SK-N-SH treated with all-trans-retinoic acid at 6 μM for 48 hours (cell line): ENCODE measurements around the gene MTCL1.

Source experiments
- ATAC-seq: fragments of 200-7000 bp; cut with Tn5 transposase; 3 replicates; pipeline ENCODE4 v1.9.1; 2020; ENCODE audit warnings: mild to moderate bottlenecking, moderate library complexity
- ARNTL ChIP-seq: fragments of 450-650 bp; formaldehyde crosslinking; IDR thresholded peaks from 2 replicates; pipeline ENCODE4 v1.5.0; 2020; ENCODE audit warnings: low read depth, mild to moderate bottlenecking, moderate library complexity, borderline replicate concordance
- BACH2 ChIP-seq: fragments of 250-450 bp; sonication (Bioruptor Pico); IDR thresholded peaks from 2 replicates; pipeline ENCODE4 v1.9.0; 2021; ENCODE audit warnings: mild to moderate bottlenecking, borderline replicate concordance
- CSRNP3 ChIP-seq: fragments of 250-450 bp; sonication (Bioruptor Pico); IDR thresholded peaks from 2 replicates; pipeline ENCODE4 v1.5.1; 2021; ENCODE audit warnings: mild to moderate bottlenecking, moderate library complexity
- ESRRG ChIP-seq: fragments of 250-450 bp; sonication (Bioruptor Pico); IDR thresholded peaks from 2 replicates; pipeline ENCODE4 v1.6.1; 2021; ENCODE audit warnings: mild to moderate bottlenecking
- GLIS3 ChIP-seq: fragments of 250-450 bp; sonication (Bioruptor Pico); IDR thresholded peaks from 2 replicates; pipeline ENCODE4 v1.5.0; 2020; ENCODE audit warnings: mild to moderate bottlenecking, moderate library complexity
- ISL1 ChIP-seq: fragments of 250-450 bp; sonication (Bioruptor Pico); IDR thresholded peaks from 2 replicates; pipeline ENCODE4 v2.1.2; 2022; ENCODE audit warnings: mild to moderate bottlenecking, moderate library complexity
- OSR1 ChIP-seq: fragments of 250-450 bp; sonication (Bioruptor Pico); IDR thresholded peaks from 2 replicates; pipeline ENCODE4 v1.8.0; 2022; ENCODE audit warnings: moderate library complexity, mild to moderate bottlenecking, inconsistent platforms
- PATZ1 ChIP-seq: fragments of 250-450 bp; sonication (Bioruptor Pico); IDR thresholded peaks from 2 replicates; pipeline ENCODE4 v1.8.0; 2020; ENCODE audit warnings: mild to moderate bottlenecking, moderate library complexity, borderline replicate concordance
- PPARA ChIP-seq: fragments of 250-450 bp; sonication (Bioruptor Pico); IDR thresholded peaks from 2 replicates; pipeline ENCODE4 v1.5.0; 2020; ENCODE audit warnings: mild to moderate bottlenecking, borderline replicate concordance
- RARB ChIP-seq: fragments of 250-450 bp; sonication (Bioruptor Pico); IDR thresholded peaks from 2 replicates; pipeline ENCODE4 v1.8.0; 2021; ENCODE audit warnings: mild to moderate bottlenecking, moderate library complexity
- SNAI2 ChIP-seq: fragments of 250-450 bp; sonication (Bioruptor Pico); IDR thresholded peaks from 2 replicates; pipeline ENCODE4 v1.5.0; 2020; ENCODE audit warnings: mild to moderate bottlenecking, moderate library complexity
- TCF4 ChIP-seq: fragments of 250-450 bp; sonication (Bioruptor Pico); IDR thresholded peaks from 2 replicates; pipeline ENCODE4 v1.8.0; 2021; ENCODE audit warnings: mild to moderate bottlenecking, moderate library complexity, borderline replicate concordance
- TOX ChIP-seq: fragments of 250-450 bp; sonication (Bioruptor Pico); IDR thresholded peaks from 2 replicates; pipeline ENCODE4 v1.8.0; 2021; ENCODE audit warnings: mild to moderate bottlenecking, moderate library complexity, borderline replicate concordance
- ZC3H10 ChIP-seq: fragments of 250-450 bp; sonication (Bioruptor Pico); IDR thresholded peaks from 2 replicates; pipeline ENCODE4 v1.5.1; 2021; ENCODE audit warnings: mild to moderate bottlenecking, moderate library complexity
- ZFP3 ChIP-seq: fragments of 250-450 bp; sonication (Bioruptor Pico); IDR thresholded peaks from 2 replicates; pipeline ENCODE4 v1.5.0; 2020; ENCODE audit warnings: mild to moderate bottlenecking, moderate library complexity
- ZFP30 ChIP-seq: fragments of 450-650 bp; formaldehyde crosslinking; IDR thresholded peaks from 2 replicates; pipeline ENCODE4 v1.5.0; 2022; ENCODE audit warnings: mild to moderate bottlenecking, moderate library complexity
- ZNF565 ChIP-seq: fragments of 450-650 bp; formaldehyde crosslinking; conservative IDR thresholded peaks from 2 replicates; pipeline ENCODE4 v1.5.0; 2020; ENCODE audit warnings: low read depth, mild to moderate bottlenecking, moderate library complexity
- ZNF70 ChIP-seq: fragments of 450-650 bp; formaldehyde crosslinking; IDR thresholded peaks from 2 replicates; pipeline ENCODE4 v1.5.0; 2020; ENCODE audit warnings: mild to moderate bottlenecking, moderate library complexity
- ZNF8 ChIP-seq: fragments of 450-650 bp; formaldehyde crosslinking; IDR thresholded peaks from 2 replicates; pipeline ENCODE4 v1.5.0; 2020; ENCODE audit warnings: mild to moderate bottlenecking, moderate library complexity
- TF ChIP-seq, protein P1 (sequence below): fragments of 250-450 bp; sonication (Bioruptor Pico); IDR thresholded peaks from 2 replicates; pipeline ENCODE4 v1.8.0; 2021; ENCODE audit warnings: low read depth, mild to moderate bottlenecking, moderate library complexity, borderline replicate concordance
- TF ChIP-seq, protein P2 (sequence below): fragments of 250-450 bp; sonication (Bioruptor Pico); IDR thresholded peaks from 2 replicates; pipeline ENCODE4 v1.5.1; 2020; ENCODE audit warnings: low read depth, mild to moderate bottlenecking, moderate library complexity

The MTCL1 gene

GRCh38 chr18:8778824-8779223 is 73.5 kb downstream of the MTCL1 start:
- TF ChIP-seq ZNF565 (CRISPR knock-in tag) (no peak), CSRNP3 (CRISPR knock-in tag) (no peak), ZNF70 (CRISPR knock-in tag) (no peak), PATZ1 (no peak), SNAI2 (CRISPR knock-in tag) (no peak), TCF4 (no peak), ZNF8 (no peak), ESRRG (CRISPR knock-in tag) (no peak), ZFP30 (CRISPR knock-in tag) (no peak), PPARA (CRISPR knock-in tag) (no peak), BACH2 (no peak), OSR1 (no peak), ZFP3 (no peak), ISL1 (CRISPR knock-in tag) (no peak)
- TF ChIP-seq, protein P1, sequence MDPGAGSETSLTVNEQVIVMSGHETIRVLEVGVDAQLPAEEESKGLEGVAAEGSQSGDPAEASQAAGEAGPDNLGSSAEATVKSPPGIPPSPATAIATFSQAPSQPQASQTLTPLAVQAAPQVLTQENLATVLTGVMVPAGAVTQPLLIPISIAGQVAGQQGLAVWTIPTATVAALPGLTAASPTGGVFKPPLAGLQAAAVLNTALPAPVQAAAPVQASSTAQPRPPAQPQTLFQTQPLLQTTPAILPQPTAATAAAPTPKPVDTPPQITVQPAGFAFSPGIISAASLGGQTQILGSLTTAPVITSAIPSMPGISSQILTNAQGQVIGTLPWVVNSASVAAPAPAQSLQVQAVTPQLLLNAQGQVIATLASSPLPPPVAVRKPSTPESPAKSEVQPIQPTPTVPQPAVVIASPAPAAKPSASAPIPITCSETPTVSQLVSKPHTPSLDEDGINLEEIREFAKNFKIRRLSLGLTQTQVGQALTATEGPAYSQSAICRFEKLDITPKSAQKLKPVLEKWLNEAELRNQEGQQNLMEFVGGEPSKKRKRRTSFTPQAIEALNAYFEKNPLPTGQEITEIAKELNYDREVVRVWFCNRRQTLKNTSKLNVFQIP (CRISPR knock-in tag) = no peak
- ATAC-seq = no peak

- TF ChIP-seq SNAI2 (CRISPR knock-in tag) (no peak), ZFP30 (CRISPR knock-in tag) (no peak), ZNF70 (CRISPR knock-in tag) (no peak), ESRRG (CRISPR knock-in tag) (no peak), ARNTL (CRISPR knock-in tag) (no peak), ZNF565 (CRISPR knock-in tag) (no peak)
- TF ChIP-seq, all 23 proteins: peak for 0
- no peak for ATAC-seq
These were observed 73.9 kb downstream of the MTCL1 start for GRCh38 chr18:8779251-8779650.

GRCh38 chr18:8780227-8780626 is 74.9 kb downstream of the MTCL1 start:
- TF ChIP-seq ZFP3 = no peak
- TF ChIP-seq, protein P2, sequence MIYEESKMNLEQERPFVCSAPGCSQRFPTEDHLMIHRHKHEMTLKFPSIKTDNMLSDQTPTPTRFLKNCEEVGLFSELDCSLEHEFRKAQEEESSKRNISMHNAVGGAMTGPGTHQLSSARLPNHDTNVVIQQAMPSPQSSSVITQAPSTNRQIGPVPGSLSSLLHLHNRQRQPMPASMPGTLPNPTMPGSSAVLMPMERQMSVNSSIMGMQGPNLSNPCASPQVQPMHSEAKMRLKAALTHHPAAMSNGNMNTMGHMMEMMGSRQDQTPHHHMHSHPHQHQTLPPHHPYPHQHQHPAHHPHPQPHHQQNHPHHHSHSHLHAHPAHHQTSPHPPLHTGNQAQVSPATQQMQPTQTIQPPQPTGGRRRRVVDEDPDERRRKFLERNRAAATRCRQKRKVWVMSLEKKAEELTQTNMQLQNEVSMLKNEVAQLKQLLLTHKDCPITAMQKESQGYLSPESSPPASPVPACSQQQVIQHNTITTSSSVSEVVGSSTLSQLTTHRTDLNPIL (CRISPR knock-in tag) = no peak
- no peak for TF ChIP-seq ZNF565 (CRISPR knock-in tag)
- TF ChIP-seq SNAI2 (CRISPR knock-in tag) = no peak
- TF ChIP-seq TOX (CRISPR knock-in tag) = no peak
- TF ChIP-seq TCF4 = no peak
- no peak for TF ChIP-seq GLIS3 (CRISPR knock-in tag)
- TF ChIP-seq, all 23 proteins: peak for 0
- ATAC-seq = no peak

DNA sequence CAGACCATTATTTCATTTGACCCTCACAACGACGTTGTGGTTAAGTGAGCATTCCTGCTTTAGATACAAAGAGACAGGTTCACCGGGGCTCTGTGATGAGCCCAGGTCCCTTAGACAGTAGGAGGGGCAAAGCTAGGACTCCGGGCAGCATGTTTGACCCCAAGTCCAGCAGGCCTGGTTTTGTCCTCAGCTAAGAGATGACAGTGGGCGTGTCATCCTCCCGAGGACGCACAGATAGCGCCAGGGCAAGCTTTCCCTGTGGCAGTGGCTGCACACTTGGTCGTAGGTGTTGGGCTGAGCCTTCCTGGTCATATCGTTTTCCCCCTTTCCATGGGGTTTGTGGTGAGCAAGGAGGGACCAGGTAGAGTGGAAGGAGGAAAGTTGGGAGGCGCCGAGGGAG is 76.3 kb downstream of the MTCL1 start:
- no peak for ATAC-seq
- TF ChIP-seq ZFP3 (no peak), PPARA (CRISPR knock-in tag) (no peak), CSRNP3 (CRISPR knock-in tag) (no peak), ZC3H10 (no peak), ZFP30 (CRISPR knock-in tag) (no peak), TOX (CRISPR knock-in tag) (no peak), TCF4 (no peak), PATZ1 (no peak), RARB (CRISPR knock-in tag) (no peak), SNAI2 (CRISPR knock-in tag) (no peak), BACH2 (no peak), ESRRG (CRISPR knock-in tag) (no peak), OSR1 (no peak), ARNTL (CRISPR knock-in tag) (no peak), ISL1 (CRISPR knock-in tag) (no peak), ZNF565 (CRISPR knock-in tag) (no peak), GLIS3 (CRISPR knock-in tag) (no peak)
- TF ChIP-seq, protein P1 (CRISPR knock-in tag) = no peak
- TF ChIP-seq, protein P2 (CRISPR knock-in tag) = no peak
